ENCODE measurements around the gene MRPS7. TPM values are rescaled to one million over a fixed set of nuclear protein-coding genes. Genes with fewer than 3 reads are reported as not detected.

The MRPS7 gene
- total RNA-seq, 2 donors from 2014 or later, result 40.8 to 45.3 TPM

DNA sequence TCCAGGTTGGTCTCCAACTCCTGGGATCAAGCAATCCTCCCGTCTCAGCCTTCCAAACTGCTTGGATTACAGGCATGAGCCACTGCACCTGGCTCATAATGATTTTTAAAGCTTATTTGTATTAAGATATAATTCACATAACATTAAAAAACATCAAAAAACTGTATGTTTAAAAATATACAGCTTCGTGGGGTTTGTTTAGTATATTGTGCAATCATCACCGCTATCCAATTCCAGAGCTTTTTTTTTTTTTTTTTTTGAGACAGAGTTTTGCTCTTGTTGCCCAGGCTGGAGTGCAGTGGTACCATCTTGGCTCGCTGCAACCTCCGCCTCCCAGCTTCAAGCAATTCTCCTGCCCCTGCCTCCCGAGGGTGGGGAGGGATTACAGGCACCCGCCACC is 38.6 kb downstream of the MRPS7 start:
- no peaks in the 10 kb centered on the region for H3K4me1 ChIP-seq (replicated peaks)
- no peak for DNase-seq (ENCODE audit: low spot score)
- intact Hi-C loops (cut with DNase I), result no loop called here
- TF ChIP-seq POLR2A (IDR thresholded peaks at IDR 0.05), result no peak
- TF ChIP-seq, protein P1, sequence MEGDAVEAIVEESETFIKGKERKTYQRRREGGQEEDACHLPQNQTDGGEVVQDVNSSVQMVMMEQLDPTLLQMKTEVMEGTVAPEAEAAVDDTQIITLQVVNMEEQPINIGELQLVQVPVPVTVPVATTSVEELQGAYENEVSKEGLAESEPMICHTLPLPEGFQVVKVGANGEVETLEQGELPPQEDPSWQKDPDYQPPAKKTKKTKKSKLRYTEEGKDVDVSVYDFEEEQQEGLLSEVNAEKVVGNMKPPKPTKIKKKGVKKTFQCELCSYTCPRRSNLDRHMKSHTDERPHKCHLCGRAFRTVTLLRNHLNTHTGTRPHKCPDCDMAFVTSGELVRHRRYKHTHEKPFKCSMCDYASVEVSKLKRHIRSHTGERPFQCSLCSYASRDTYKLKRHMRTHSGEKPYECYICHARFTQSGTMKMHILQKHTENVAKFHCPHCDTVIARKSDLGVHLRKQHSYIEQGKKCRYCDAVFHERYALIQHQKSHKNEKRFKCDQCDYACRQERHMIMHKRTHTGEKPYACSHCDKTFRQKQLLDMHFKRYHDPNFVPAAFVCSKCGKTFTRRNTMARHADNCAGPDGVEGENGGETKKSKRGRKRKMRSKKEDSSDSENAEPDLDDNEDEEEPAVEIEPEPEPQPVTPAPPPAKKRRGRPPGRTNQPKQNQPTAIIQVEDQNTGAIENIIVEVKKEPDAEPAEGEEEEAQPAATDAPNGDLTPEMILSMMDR (IDR thresholded peaks at IDR 0.05), result no peak
- TF ChIP-seq POLR2AphosphoS5 (IDR thresholded peaks at IDR 0.05), result no peak
- H3K36me3 ChIP-seq, result no peaks in the 10 kb centered on the region
- WGBS, result 71% methylated on average over 7 of the region's 7 CpGs
- H3K9me3 ChIP-seq, result no peaks in the 10 kb centered on the region
- no peak overlapping the region for H3K27ac ChIP-seq
- no peak overlapping the region for H3K4me3 ChIP-seq
- H3K27me3 ChIP-seq (replicated peaks; ENCODE audit: insufficient read depth), result no peaks in the 10 kb centered on the region

DNA sequence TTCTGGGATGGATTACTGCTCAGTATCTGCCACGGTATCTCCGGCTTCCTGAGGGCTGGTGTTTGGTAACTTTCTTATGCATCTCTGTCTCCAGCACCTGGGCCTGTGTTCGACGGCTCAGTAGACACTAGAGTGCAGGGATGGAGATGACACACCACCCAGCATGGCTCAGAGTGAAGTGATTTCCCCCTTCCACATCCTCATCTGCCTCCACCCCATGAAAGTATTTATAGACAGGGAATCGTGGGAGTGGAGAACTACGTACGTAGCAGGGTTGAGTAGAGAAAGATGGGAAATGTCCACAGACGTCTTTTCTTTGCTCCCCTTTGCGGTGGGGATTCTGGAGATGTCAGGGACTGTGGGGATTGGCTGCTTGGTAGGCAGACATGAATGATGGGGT is 39.4 kb downstream of the MRPS7 start:
- no peaks in the 10 kb centered on the region for H3K36me3 ChIP-seq
- H3K9me3 ChIP-seq, result no peaks in the 10 kb centered on the region
- H3K4me3 ChIP-seq, result no peak overlapping the region
- WGBS, result 79% methylated on average over 9 of the region's 9 CpGs
- DNase-seq (ENCODE audit: low spot score), result no peak
- H3K27me3 ChIP-seq (replicated peaks; ENCODE audit: insufficient read depth), result no peaks in the 10 kb centered on the region
- intact Hi-C loops (cut with DNase I), result no loop called here
- TF ChIP-seq POLR2AphosphoS5 (IDR thresholded peaks at IDR 0.05), result no peak
- TF ChIP-seq, protein P1 (IDR thresholded peaks at IDR 0.05), result no peak
- no peak for TF ChIP-seq POLR2A (IDR thresholded peaks at IDR 0.05)
- H3K4me1 ChIP-seq (replicated peaks), result no peaks in the 10 kb centered on the region
- H3K27ac ChIP-seq, result no peak overlapping the region

DNA sequence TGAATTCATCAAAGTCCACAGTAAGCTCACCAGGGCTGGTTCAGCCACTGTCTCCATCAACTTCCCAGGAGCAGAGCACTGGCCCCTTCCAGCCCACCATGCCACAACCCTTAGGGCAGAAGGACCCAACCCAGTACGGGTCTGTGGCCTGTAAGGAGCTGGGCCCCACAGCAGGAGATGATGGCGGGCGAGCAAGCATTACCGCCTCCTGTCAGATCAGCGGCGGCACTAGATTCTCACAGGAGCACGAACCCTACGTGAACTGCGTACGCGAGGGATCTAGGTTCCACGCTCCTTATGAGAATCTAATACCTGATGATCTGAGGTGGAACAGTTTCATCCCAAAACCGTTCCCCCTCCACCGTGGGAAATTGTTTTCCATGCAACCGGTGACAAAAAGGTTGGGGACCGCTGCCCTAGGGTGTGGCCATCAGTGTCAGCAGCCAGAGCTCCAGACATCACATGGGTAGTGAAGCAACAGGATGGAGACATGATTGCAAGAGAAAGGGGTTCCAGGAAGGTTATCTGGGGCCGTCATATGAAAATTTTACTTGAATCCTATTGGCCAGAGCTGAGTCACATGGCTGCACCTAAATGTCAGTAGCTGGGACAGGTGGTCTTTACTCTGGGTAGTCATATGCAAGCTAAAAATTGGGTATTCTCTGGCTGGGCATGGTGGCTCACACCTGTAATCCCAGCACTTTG is 40.0 kb downstream of the MRPS7 start:
- TF ChIP-seq POLR2AphosphoS5 (IDR thresholded peaks at IDR 0.05), result no peak
- TF ChIP-seq POLR2A (IDR thresholded peaks at IDR 0.05), result no peak
- TF ChIP-seq, protein P1 (IDR thresholded peaks at IDR 0.05), result no peak
- H3K27ac ChIP-seq, result no peak overlapping the region
- intact Hi-C loops (cut with DNase I), result no loop called here

DNA sequence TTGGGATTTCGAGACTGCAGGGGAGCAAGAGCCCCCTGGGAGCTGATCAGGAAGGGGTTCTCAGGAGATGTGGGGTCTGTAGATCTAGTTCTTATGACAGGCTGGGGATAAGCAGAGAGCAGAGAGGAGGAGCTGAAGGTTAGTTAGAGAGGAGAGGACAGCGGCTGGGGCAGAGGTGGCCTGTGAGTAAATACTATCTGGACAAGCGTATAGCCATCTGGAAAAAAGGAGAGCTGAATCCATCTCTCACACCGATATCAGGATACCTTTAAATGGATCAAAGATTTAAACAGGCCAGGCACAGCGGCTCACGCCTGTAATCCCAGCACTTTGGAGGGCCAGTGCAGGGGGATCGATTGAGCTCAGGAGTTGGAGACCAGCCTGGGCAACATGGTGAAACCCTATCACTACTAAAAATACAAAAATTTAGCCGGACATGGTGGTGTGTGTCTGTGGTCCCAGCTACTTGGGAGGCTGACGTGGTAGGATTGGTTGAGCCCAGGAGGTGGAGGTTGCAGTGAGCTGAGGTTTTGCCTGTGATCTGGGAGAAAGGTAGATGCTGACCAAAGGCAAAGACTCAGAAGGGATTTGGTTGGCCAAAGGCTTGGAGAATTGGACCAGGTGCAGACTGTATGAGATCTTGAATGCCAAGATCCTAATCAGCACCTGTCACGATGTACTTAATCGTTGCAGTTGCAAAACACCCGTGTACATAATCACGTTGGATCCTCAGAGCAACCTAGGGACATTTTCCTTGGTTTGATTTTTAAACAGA is 46.5 kb downstream of the MRPS7 start:
- Histone ChIP-seq H3K4me3 (no peak overlapping the region), H3K27me3 (replicated peaks; ENCODE audit: insufficient read depth) (no peaks in the 10 kb centered on the region), H3K4me1 (replicated peaks) (no peaks in the 10 kb centered on the region), H3K27ac (no peak overlapping the region), H3K9me3 (no peaks in the 10 kb centered on the region), H3K36me3 (no peaks in the 10 kb centered on the region)
- 77% methylated on average over 12 of the region's 13 CpGs for WGBS
- intact Hi-C loops (cut with DNase I), result no loop called here
- TF ChIP-seq, protein P1 (IDR thresholded peaks at IDR 0.05), result no peak
- TF ChIP-seq POLR2AphosphoS5 (IDR thresholded peaks at IDR 0.05), result no peak
- TF ChIP-seq POLR2A (IDR thresholded peaks at IDR 0.05), result no peak
- no peak for DNase-seq (ENCODE audit: low spot score)

More for the DNA sequence above, 40.0 kb downstream of the MRPS7 start:
- 85% methylated on average over 17 of the region's 17 CpGs for WGBS
- H3K9me3 ChIP-seq, result no peaks in the 10 kb centered on the region
- DNase-seq (ENCODE audit: low spot score), result no peak
- H3K36me3 ChIP-seq, result no peaks in the 10 kb centered on the region
- no peak overlapping the region for H3K4me3 ChIP-seq
- H3K27me3 ChIP-seq (replicated peaks; ENCODE audit: insufficient read depth), result no peaks in the 10 kb centered on the region
- no peaks in the 10 kb centered on the region for H3K4me1 ChIP-seq (replicated peaks)

Data from prostate gland (tissue), 2 donors.